Lung (tissue), 12 donors: ENCODE measurements around the gene CRB2. TPM values are rescaled to one million over a fixed set of nuclear protein-coding genes. Genes with fewer than 3 reads are reported as not detected.

ENCODE experiments used
- ATAC-seq: fragments of 200-7000 bp; cut with Tn5 transposase; one replicate; pipeline ENCODE4 v1.9.1; 2020; ENCODE audit warnings: moderate number of reproducible peaks; ENCODE audit not compliant: insufficient read depth, low FRiP score
- DNase-seq, 3 donors: peaks; one replicate each; pipeline ENCODE4 v3.0.0-alpha.2; 2013 to 2017
- H3K27ac ChIP-seq, 2 donors: one replicate each; pipeline ENCODE4 v1.5.1; 2013; ENCODE audit warnings: mild to moderate bottlenecking in 2 of 2, moderate library complexity in 2 of 2, control low read depth in 1 of 2, inconsistent platforms in 1 of 2, low read depth in 1 of 2, low read length in 1 of 2
- H3K27me3 ChIP-seq, 3 donors: one replicate each; pipeline ENCODE4 v1.5.1; 2013; ENCODE audit warnings: low read length in 2 of 3; ENCODE audit not compliant: control insufficient read depth in 3 of 3, insufficient read depth in 3 of 3
- H3K36me3 ChIP-seq, 4 donors: one replicate each; pipeline ENCODE4 v1.5.1; 2013; ENCODE audit warnings: low read length in 4 of 4, mild to moderate bottlenecking in 1 of 4, moderate library complexity in 1 of 4; ENCODE audit not compliant: control insufficient read depth in 4 of 4, insufficient read depth in 4 of 4
- H3K4me1 ChIP-seq, 5 donors: one replicate each; pipeline ENCODE4 v1.5.1; 2013; ENCODE audit warnings: low read length in 5 of 5, mild to moderate bottlenecking in 2 of 5, moderate library complexity in 1 of 5; ENCODE audit not compliant: control insufficient read depth in 5 of 5, insufficient read depth in 5 of 5
- H3K4me3 ChIP-seq: one replicate; pipeline ENCODE4 v1.5.1; 2013; ENCODE audit warnings: mild to moderate bottlenecking, control low read depth, moderate library complexity
- H3K9ac ChIP-seq, 2 donors: one replicate each; pipeline ENCODE4 v1.5.1; 2013; ENCODE audit warnings: low read length in 2 of 2, control low read depth in 1 of 2; ENCODE audit not compliant: insufficient read depth in 1 of 2
- H3K9me3 ChIP-seq, 4 donors: one replicate each; pipeline ENCODE4 v1.5.1; 2013; ENCODE audit warnings: low read length in 3 of 4, mild to moderate bottlenecking in 1 of 4, moderate library complexity in 1 of 4; ENCODE audit not compliant: control insufficient read depth in 4 of 4, insufficient read depth in 3 of 4
- CTCF ChIP-seq: IDR thresholded peaks from 2 replicates; pipeline ENCODE4 v1.5.1; 2012; ENCODE audit warnings: mild to moderate bottlenecking; ENCODE audit errors: control extremely low read depth, extremely low read depth
- WGBS, 2 donors: extraction: QIAGEN DNeasy Blood & Tissue Kit; methylation state at CpG; one replicate each; pipeline ENCODE4 v1.1.7; 2013; 5-methylcytosine and 5-hydroxymethylcytosine counted together
- polyA plus RNA-seq, 2 donors: library from polyadenylated mRNA; stranded (reverse); fragments of 200-250 nt; gene quantifications; one replicate each; pipeline ENCODE4 v1.2.1, GENCODE V29; 2013
- total RNA-seq, 2 donors: library from RNA; depleted of rRNA in 1 of 2; stranded (reverse); fragments of >200 nt in 1 of 2; gene quantifications; one replicate each; pipeline ENCODE4 v1.2.1, GENCODE V29; 2014 to 2021
- donor health status: control.
- donor health status: control.
- donor health status: Bipolar disorder and iron deficiency.
- donor health status: healthy.
- donor health status: DM: yes; HTN: yes; CAD: no.

CRB2 gene
- total and polyA plus RNA-seq, 4 donors: 0.01 to 0.34 (median 0.21) TPM

GRCh38 chr9:123326187-123326586, 29.8 kb upstream of the CRB2 start:
- Histone ChIP-seq H3K36me3 (no peaks in the 10 kb centered on the region), H3K4me1 (peaks cover 0 to 12% (median 4%) of the 10 kb centered on the region in 5 donors), H3K4me3 (no peak overlapping the region), H3K9me3 (peaks cover 0 to 2% (median 0%) of the 10 kb centered on the region in 4 donors), H3K27ac (no peak overlapping the region), H3K9ac (no peak overlapping the region), H3K27me3 (no peaks in the 10 kb centered on the region)
- no peak for ATAC-seq
- WGBS, 2 donors: 45 to 62% methylated on average over 6 of the region's 6 CpGs
- no peak for DNase-seq
- TF ChIP-seq CTCF: no peak

- DNase-seq (peak in 1 of 3 donors; percentile 43), ATAC-seq (no peak)
- no peaks in the 10 kb centered on the region for H3K36me3 ChIP-seq
- no peaks in the 10 kb centered on the region for H3K27me3 ChIP-seq
- peak overlapping the region in 1 of 2 donors; percentile 30 for H3K27ac ChIP-seq
- no peak for TF ChIP-seq CTCF
- no peak overlapping the region for H3K4me3 ChIP-seq
- peaks cover 0 to 12% (median 4%) of the 10 kb centered on the region in 5 donors for H3K4me1 ChIP-seq
- H3K9ac ChIP-seq: no peak overlapping the region
- 42 to 56% methylated on average over 5 of the region's 5 CpGs for WGBS, 2 donors
- peaks cover 0 to 2% (median 0%) of the 10 kb centered on the region in 4 donors for H3K9me3 ChIP-seq
Observed at GRCh38 chr9:123326662-123327093, 29.3 kb upstream of the CRB2 start.

GRCh38 chr9:123327697-123328100, 28.3 kb upstream of the CRB2 start:
- no peaks in the 10 kb centered on the region for H3K27me3 ChIP-seq
- no peak for ATAC-seq
- no peaks in the 10 kb centered on the region for H3K36me3 ChIP-seq
- H3K9ac ChIP-seq: peak overlapping the region in 1 of 2 donors; percentile 60
- H3K9me3 ChIP-seq: peaks cover 0 to 2% (median 0%) of the 10 kb centered on the region in 4 donors
- no peak for TF ChIP-seq CTCF
- peaks cover 0 to 10% (median 4%) of the 10 kb centered on the region in 5 donors for H3K4me1 ChIP-seq
- H3K27ac ChIP-seq: peak overlapping the region in 1 of 2 donors; percentile 80
- no peak overlapping the region for H3K4me3 ChIP-seq
- 68 to 93% methylated on average over 8 of the region's 8 CpGs for WGBS, 2 donors
- peak; percentile 73 to 90 (median 75) for DNase-seq
